ENCODE results near the gene SLC9A3.
"Not testable (repeated sequence)": the region's sequence is repeated elsewhere in the genome, so short reads cannot be mapped to it uniquely, and the experiment has no call there.

SLC9A3 gene

DNA sequence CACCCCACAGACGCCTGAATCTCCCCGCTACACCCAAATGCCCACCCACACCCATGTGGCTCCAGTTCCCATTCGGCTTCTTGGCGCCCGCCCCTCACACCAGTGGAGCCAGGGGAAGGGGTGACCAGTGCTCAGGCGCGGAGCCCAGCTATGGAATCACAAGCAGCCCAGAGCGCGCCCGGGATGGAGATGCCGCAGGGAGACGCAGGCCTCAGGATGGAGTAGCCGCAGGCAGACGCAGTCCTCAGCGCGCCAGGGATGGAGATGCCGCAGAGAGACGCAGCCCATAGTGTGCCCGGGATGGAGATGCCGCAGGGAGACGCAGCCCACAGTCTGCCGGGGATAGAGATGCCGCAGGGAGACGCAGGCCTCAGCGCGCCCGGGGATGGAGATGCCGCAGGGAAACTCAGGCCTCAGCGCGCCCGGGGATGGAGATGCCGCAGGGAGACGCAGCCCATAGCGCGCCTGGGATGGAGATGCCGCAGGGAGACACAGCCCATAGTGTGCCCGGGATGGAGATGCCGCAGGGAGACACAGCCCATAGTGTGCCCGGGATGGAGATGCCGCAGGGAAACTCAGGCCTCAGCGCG is 16.2 kb downstream of the SLC9A3 start:
- H3K36me3 ChIP-seq (ENCODE audit: control insufficient read depth in 4 of 4, insufficient read depth in 4 of 4, low read length in 3 of 4); H3K4me3 ChIP-seq (ENCODE audit: control insufficient read depth in 1 of 7, extremely low read depth in 1 of 7, insufficient read depth in 4 of 7, low read depth in 2 of 7, low read length in 6 of 7); POLR2A ChIA-PET; H3K27ac ChIP-seq (ENCODE audit: insufficient read depth in 1 of 2, low read depth in 1 of 2, low read length in 2 of 2, poor library complexity in 1 of 2, severe bottlenecking in 2 of 2); H3K9me3 ChIP-seq (ENCODE audit: control extremely low read depth in 1 of 5, control insufficient read depth in 4 of 5, insufficient read depth in 2 of 5, low read depth in 1 of 5, low read length in 4 of 5); CTCF ChIA-PET; DNase-seq; H3K4me1 ChIP-seq (ENCODE audit: control extremely low read depth in 1 of 4, control insufficient read depth in 4 of 4, insufficient read depth in 4 of 4, low read length in 3 of 4): not testable (repeated sequence)
- H3K27me3 ChIP-seq (replicated peaks in 2 of 5; ENCODE audit: control insufficient read depth in 4 of 5, insufficient read depth in 5 of 5, low read length in 4 of 5) = peaks cover 0 to 14% (median 3%) of the 10 kb centered on the region in 5 experiments
- WGBS (ENCODE audit: insufficient coverage) = 99% methylated on average over 32 of the region's 42 CpGs

DNA sequence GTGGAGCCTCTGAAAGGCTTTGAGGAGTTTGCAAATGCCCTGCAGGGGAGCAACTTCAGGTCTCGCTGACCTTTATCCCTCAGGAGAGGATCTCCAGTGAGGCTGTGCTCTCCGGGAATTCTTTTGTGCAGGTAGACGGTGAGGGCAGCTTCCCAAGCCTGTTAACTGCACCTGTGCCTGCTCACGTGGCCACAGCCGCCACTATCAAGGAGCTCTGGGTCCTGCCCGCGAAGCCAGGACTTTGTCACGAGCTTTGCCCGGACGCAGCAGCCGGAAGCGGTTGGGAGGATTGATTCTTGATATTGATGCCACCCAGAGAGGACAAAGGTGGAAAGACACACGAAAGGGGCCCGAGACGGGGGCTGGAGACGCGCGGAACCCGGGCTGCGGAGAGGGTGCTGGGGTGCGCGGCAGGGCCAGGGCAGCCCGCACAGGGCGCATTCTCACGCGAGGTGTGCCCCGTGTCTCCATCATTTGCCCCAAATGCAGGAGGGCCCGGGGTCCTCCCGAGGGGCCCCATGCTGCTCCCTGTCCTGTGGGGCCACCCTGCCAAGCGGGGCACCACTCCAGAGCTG is 18.2 kb downstream of the SLC9A3 start:
- DNase-seq = no peak
- ChIA-PET CTCF (interaction anchor here (1.4 kb wide), 1 partner anchor 60 kb away, joined by 7 read pairs; no protein-coding TSS in a partner anchor), POLR2A (no interaction called here)
- H3K27ac ChIP-seq (ENCODE audit: insufficient read depth in 1 of 2, low read depth in 1 of 2, low read length in 2 of 2, poor library complexity in 1 of 2, severe bottlenecking in 2 of 2) = no peak overlapping the region
- H3K36me3 ChIP-seq (ENCODE audit: control insufficient read depth in 4 of 4, insufficient read depth in 4 of 4, low read length in 3 of 4) = no peaks in the 10 kb centered on the region
- WGBS (ENCODE audit: insufficient coverage) = 78% methylated on average over 30 of the region's 30 CpGs
- H3K4me3 ChIP-seq (ENCODE audit: control insufficient read depth in 1 of 7, extremely low read depth in 1 of 7, insufficient read depth in 4 of 7, low read depth in 2 of 7, low read length in 6 of 7) = no peak overlapping the region
- peaks cover 0 to 12% (median 10%) of the 10 kb centered on the region in 4 experiments for H3K4me1 ChIP-seq (ENCODE audit: control extremely low read depth in 1 of 4, control insufficient read depth in 4 of 4, insufficient read depth in 4 of 4, low read length in 3 of 4)
- peaks cover 0 to 32% (median 3%) of the 10 kb centered on the region in 5 experiments for H3K27me3 ChIP-seq (replicated peaks in 2 of 5; ENCODE audit: control insufficient read depth in 4 of 5, insufficient read depth in 5 of 5, low read length in 4 of 5)
- peaks cover 0 to 4% (median 0%) of the 10 kb centered on the region in 5 experiments for H3K9me3 ChIP-seq (ENCODE audit: control extremely low read depth in 1 of 5, control insufficient read depth in 4 of 5, insufficient read depth in 2 of 5, low read depth in 1 of 5, low read length in 4 of 5)

- peaks cover 0 to 4% (median 0%) of the 10 kb centered on the region in 5 experiments for H3K9me3 ChIP-seq (ENCODE audit: control extremely low read depth in 1 of 5, control insufficient read depth in 4 of 5, insufficient read depth in 2 of 5, low read depth in 1 of 5, low read length in 4 of 5)
- no peaks in the 10 kb centered on the region for H3K36me3 ChIP-seq (ENCODE audit: control insufficient read depth in 4 of 4, insufficient read depth in 4 of 4, low read length in 3 of 4)
- no peak for DNase-seq
- ChIA-PET CTCF (no interaction called here), POLR2A (interaction anchor here (0.6 kb wide), 1 partner anchor 12 kb away, joined by 3 read pairs; no protein-coding TSS in a partner anchor)
- no peak overlapping the region for H3K27ac ChIP-seq (ENCODE audit: insufficient read depth in 1 of 2, low read depth in 1 of 2, low read length in 2 of 2, poor library complexity in 1 of 2, severe bottlenecking in 2 of 2)
- peaks cover 0 to 12% (median 10%) of the 10 kb centered on the region in 4 experiments for H3K4me1 ChIP-seq (ENCODE audit: control extremely low read depth in 1 of 4, control insufficient read depth in 4 of 4, insufficient read depth in 4 of 4, low read length in 3 of 4)
- peaks cover 0 to 33% (median 3%) of the 10 kb centered on the region in 5 experiments for H3K27me3 ChIP-seq (replicated peaks in 2 of 5; ENCODE audit: control insufficient read depth in 4 of 5, insufficient read depth in 5 of 5, low read length in 4 of 5)
- 80% methylated on average over 30 of the region's 33 CpGs for WGBS (ENCODE audit: insufficient coverage)
- H3K4me3 ChIP-seq (ENCODE audit: control insufficient read depth in 1 of 7, extremely low read depth in 1 of 7, insufficient read depth in 4 of 7, low read depth in 2 of 7, low read length in 6 of 7) = no peak overlapping the region
Measured at GRCh38 chr5:504326-505154, 19.7 kb downstream of the SLC9A3 start.

DNA sequence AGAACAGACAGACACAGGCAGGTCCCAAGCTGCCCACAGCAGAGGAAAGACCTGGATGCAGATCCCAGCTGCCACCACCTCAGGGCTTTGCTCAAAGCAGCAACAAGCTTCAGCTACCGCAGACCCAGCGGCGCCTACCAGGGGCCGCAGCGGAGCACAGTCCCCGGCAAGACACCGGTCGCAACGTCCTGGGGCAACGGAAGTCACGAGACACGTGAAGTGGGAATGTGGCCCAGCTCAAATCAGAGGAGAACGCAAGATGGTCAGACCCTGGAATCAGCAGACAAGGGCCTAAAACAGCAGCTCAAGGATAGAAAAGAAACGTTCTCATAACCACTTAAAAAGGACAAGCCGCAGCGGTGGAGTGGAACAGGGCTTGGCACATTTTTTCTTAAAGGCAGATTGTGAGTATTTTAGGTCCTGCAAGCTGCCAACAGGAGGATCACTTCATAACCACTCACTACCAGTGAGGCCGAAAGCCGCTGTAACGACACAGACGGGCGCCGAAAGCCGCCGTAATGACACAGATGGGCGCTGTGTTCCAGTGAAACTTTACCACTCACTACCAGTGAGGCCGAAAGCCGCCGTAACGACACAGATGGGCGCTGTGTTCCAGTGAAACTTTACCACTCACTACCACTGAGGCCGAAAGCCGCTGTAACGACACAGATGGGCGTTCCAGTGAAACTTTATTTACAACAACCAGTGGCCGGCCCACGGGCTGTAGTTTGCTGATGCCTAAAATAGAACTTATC is 21.7 kb downstream of the SLC9A3 start:
- Histone ChIP-seq H3K36me3 (ENCODE audit: control insufficient read depth in 4 of 4, insufficient read depth in 4 of 4, low read length in 3 of 4) (no peaks in the 10 kb centered on the region), H3K27ac (ENCODE audit: insufficient read depth in 1 of 2, low read depth in 1 of 2, low read length in 2 of 2, poor library complexity in 1 of 2, severe bottlenecking in 2 of 2) (no peak overlapping the region), H3K4me1 (ENCODE audit: control extremely low read depth in 1 of 4, control insufficient read depth in 4 of 4, insufficient read depth in 4 of 4, low read length in 3 of 4) (peaks cover 0 to 12% (median 10%) of the 10 kb centered on the region in 4 experiments), H3K4me3 (ENCODE audit: control insufficient read depth in 1 of 7, extremely low read depth in 1 of 7, insufficient read depth in 4 of 7, low read depth in 2 of 7, low read length in 6 of 7) (peak overlapping the region in 2 of 7 experiments; percentile 40 to 49), H3K27me3 (replicated peaks in 2 of 5; ENCODE audit: control insufficient read depth in 4 of 5, insufficient read depth in 5 of 5, low read length in 4 of 5) (peaks cover 0 to 38% (median 4%) of the 10 kb centered on the region in 5 experiments), H3K9me3 (ENCODE audit: control extremely low read depth in 1 of 5, control insufficient read depth in 4 of 5, insufficient read depth in 2 of 5, low read depth in 1 of 5, low read length in 4 of 5) (no peaks in the 10 kb centered on the region)
- 59% methylated on average over 26 of the region's 36 CpGs for WGBS (ENCODE audit: insufficient coverage)
- CTCF ChIA-PET = interaction anchor here (0.7 to 2.1 kb wide), 4 partner anchors 9 to 56 kb away, joined by 3 to 6 read pairs (median 5); no protein-coding TSS in a partner anchor
- peak in 2 of 3 donors; percentile 22 to 79 for DNase-seq
- POLR2A ChIA-PET = interaction anchor here (1.1 kb wide), 1 partner anchor 19 kb away, joined by 3 read pairs; no protein-coding TSS in a partner anchor

DNA sequence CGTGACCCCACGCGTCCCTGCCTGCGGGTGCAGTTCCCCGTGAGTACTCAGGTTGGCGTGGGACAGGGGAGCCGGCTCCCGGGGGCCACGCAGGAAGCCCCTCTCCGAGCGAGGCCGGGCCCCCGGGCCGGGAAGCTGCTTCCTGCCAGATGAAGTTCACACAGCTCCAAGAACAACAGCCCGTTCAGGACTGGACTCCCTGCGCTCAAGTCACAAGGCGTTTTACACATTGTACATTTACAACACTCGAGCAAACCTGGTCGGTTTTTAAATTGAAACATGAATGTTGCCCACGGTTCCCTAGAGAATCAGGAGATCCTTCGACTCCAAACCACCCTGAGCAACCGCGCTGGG is 22.4 kb downstream of the SLC9A3 start:
- peak in 1 of 3 donors; percentile 32 for DNase-seq
- POLR2A ChIA-PET = no interaction called here

DNA sequence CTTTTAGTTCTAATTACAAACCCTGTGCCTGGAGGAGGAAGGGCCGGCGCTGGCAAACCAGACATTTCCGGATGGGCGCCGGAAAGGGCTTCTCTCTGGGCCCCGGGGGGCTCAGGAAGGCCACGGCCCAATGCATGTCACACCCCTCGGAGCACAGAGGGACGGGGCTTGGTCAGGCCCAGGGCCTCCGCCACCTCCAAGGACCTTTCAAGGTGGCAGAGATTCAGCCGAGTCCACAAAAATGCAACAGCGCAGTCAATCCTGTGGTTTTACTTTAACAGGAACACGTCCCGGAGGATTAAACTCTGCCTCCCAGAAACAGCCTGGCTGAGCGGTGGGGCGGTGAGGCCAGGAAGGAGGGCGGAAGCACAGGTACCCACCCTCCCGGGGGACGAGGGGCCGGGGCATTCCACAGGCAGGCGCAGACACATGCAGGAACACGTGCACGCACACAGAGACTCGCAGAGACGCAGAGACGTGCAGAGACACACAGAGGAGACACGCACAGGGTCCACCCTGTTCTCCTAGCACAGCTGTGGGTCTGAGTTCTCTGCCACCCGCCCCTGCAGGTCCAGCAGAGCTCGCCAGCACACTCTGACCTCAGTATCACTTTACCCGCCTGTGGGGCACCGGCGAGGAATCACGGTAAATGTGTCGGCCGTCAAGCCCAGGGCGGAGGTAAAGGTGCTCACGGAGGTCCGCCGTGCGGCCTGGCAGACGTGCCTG is 23.0 kb downstream of the SLC9A3 start:
- Histone ChIP-seq H3K4me3 (ENCODE audit: control insufficient read depth in 1 of 7, extremely low read depth in 1 of 7, insufficient read depth in 4 of 7, low read depth in 2 of 7, low read length in 6 of 7) (peak overlapping the region in 3 of 7 experiments; percentile 40 to 49 (median 48)), H3K4me1 (ENCODE audit: control extremely low read depth in 1 of 4, control insufficient read depth in 4 of 4, insufficient read depth in 4 of 4, low read length in 3 of 4) (peaks cover 0 to 12% (median 10%) of the 10 kb centered on the region in 4 experiments), H3K27ac (ENCODE audit: insufficient read depth in 1 of 2, low read depth in 1 of 2, low read length in 2 of 2, poor library complexity in 1 of 2, severe bottlenecking in 2 of 2) (no peak overlapping the region), H3K9me3 (ENCODE audit: control extremely low read depth in 1 of 5, control insufficient read depth in 4 of 5, insufficient read depth in 2 of 5, low read depth in 1 of 5, low read length in 4 of 5) (no peaks in the 10 kb centered on the region), H3K27me3 (replicated peaks in 2 of 5; ENCODE audit: control insufficient read depth in 4 of 5, insufficient read depth in 5 of 5, low read length in 4 of 5) (peaks cover 0 to 46% (median 7%) of the 10 kb centered on the region in 5 experiments), H3K36me3 (ENCODE audit: control insufficient read depth in 4 of 4, insufficient read depth in 4 of 4, low read length in 3 of 4) (no peaks in the 10 kb centered on the region)
- CTCF ChIA-PET = interaction anchor here (1.4 to 2.1 kb wide), 3 partner anchors 8 to 27 kb away, joined by 5 to 6 read pairs (median 5); no protein-coding TSS in a partner anchor
- DNase-seq = no peak
- WGBS (ENCODE audit: insufficient coverage) = 68% methylated on average over 40 of the region's 41 CpGs
- POLR2A ChIA-PET = no interaction called here

More for the DNA sequence above, 22.4 kb downstream of the SLC9A3 start:
- Histone ChIP-seq H3K4me1 (ENCODE audit: control extremely low read depth in 1 of 4, control insufficient read depth in 4 of 4, insufficient read depth in 4 of 4, low read length in 3 of 4) (peaks cover 0 to 12% (median 10%) of the 10 kb centered on the region in 4 experiments), H3K36me3 (ENCODE audit: control insufficient read depth in 4 of 4, insufficient read depth in 4 of 4, low read length in 3 of 4) (no peaks in the 10 kb centered on the region), H3K4me3 (ENCODE audit: control insufficient read depth in 1 of 7, extremely low read depth in 1 of 7, insufficient read depth in 4 of 7, low read depth in 2 of 7, low read length in 6 of 7) (peak overlapping the region in 3 of 7 experiments; percentile 40 to 49 (median 48)), H3K27me3 (replicated peaks in 2 of 5; ENCODE audit: control insufficient read depth in 4 of 5, insufficient read depth in 5 of 5, low read length in 4 of 5) (peaks cover 0 to 43% (median 7%) of the 10 kb centered on the region in 5 experiments), H3K27ac (ENCODE audit: insufficient read depth in 1 of 2, low read depth in 1 of 2, low read length in 2 of 2, poor library complexity in 1 of 2, severe bottlenecking in 2 of 2) (no peak overlapping the region), H3K9me3 (ENCODE audit: control extremely low read depth in 1 of 5, control insufficient read depth in 4 of 5, insufficient read depth in 2 of 5, low read depth in 1 of 5, low read length in 4 of 5) (no peaks in the 10 kb centered on the region)
- CTCF ChIA-PET = interaction anchor here (0.7 to 2.1 kb wide), 4 partner anchors 9 to 56 kb away, joined by 3 to 6 read pairs (median 5); no protein-coding TSS in a partner anchor
- 7% methylated on average over 10 of the region's 23 CpGs for WGBS (ENCODE audit: insufficient coverage)
